ENCODE data around the gene FKBP10.
A peak's percentile ranks its signal among the peaks of the same experiment; 100 is the strongest.

FKBP10 gene

GRCh38 chr17:41810659-41811548 lies 1.9 kb upstream of the FKBP10 start:
- no peak for DNase-seq (ENCODE audit: low read depth)
- TF ChIP-seq CTCF (IDR thresholded peaks at IDR 0.05; ENCODE audit: low read depth, low read length, missing control alignments), result no peak
- peak overlapping the region; percentile 89 for H3K4me3 ChIP-seq (ENCODE audit: low read depth, low read length)
- in situ Hi-C loops (cut with HindIII; ENCODE audit: low sequenced_read_pairs), result no loop called here

GRCh38 chr17:41811549-41812380 lies 1.0 kb upstream of the FKBP10 start, which contains the start of gene P3H4:
P3H4 (minus strand) TSS chr17:41811949; CDS start chr17:41811915, 34 bp downstream.
- peak within 1 kb of the TSS; percentile 89 for H3K4me3 ChIP-seq (ENCODE audit: low read depth, low read length)
- in situ Hi-C loops (cut with HindIII; ENCODE audit: low sequenced_read_pairs), result no loop called here
- DNase-seq (ENCODE audit: low read depth), result peak; percentile 49
- TF ChIP-seq CTCF (IDR thresholded peaks at IDR 0.05; ENCODE audit: low read depth, low read length, missing control alignments), result peak; percentile 59

- no peak for DNase-seq (ENCODE audit: low read depth)
- TF ChIP-seq CTCF (IDR thresholded peaks at IDR 0.05; ENCODE audit: low read depth, low read length, missing control alignments), result no peak
- in situ Hi-C loops (cut with HindIII; ENCODE audit: low sequenced_read_pairs), result no loop called here
- peak overlapping the region; percentile 89 for H3K4me3 ChIP-seq (ENCODE audit: low read depth, low read length)
Observed at GRCh38 chr17:41813152-41813680, 412 bp downstream of the FKBP10 start.

GRCh38 chr17:41813699-41814124 lies 908 bp downstream of the FKBP10 start:
- in situ Hi-C loops (cut with HindIII; ENCODE audit: low sequenced_read_pairs), result no loop called here
- DNase-seq (ENCODE audit: low read depth), result no peak
- TF ChIP-seq CTCF (IDR thresholded peaks at IDR 0.05; ENCODE audit: low read depth, low read length, missing control alignments), result no peak
- peak overlapping the region; percentile 89 for H3K4me3 ChIP-seq (ENCODE audit: low read depth, low read length)

- no peak for TF ChIP-seq CTCF (IDR thresholded peaks at IDR 0.05; ENCODE audit: low read depth, low read length, missing control alignments)
- H3K4me3 ChIP-seq (ENCODE audit: low read depth, low read length), result peak overlapping the region; percentile 89
- in situ Hi-C loops (cut with HindIII; ENCODE audit: low sequenced_read_pairs), result no loop called here
- no peak for DNase-seq (ENCODE audit: low read depth)
Observed at GRCh38 chr17:41814195-41814594, 1.4 kb downstream of the FKBP10 start.

GRCh38 chr17:41816637-41817320 lies 4.0 kb downstream of the FKBP10 start:
- in situ Hi-C loops (cut with HindIII; ENCODE audit: low sequenced_read_pairs), result no loop called here
- H3K4me3 ChIP-seq (ENCODE audit: low read depth, low read length), result no peak overlapping the region
- TF ChIP-seq CTCF (IDR thresholded peaks at IDR 0.05; ENCODE audit: low read depth, low read length, missing control alignments), result no peak
- no peak for DNase-seq (ENCODE audit: low read depth)
